GM18873 (cell line): ENCODE results near the gene USP14.

ENCODE experiments used
- ATAC-seq: cut with Tn5 transposase; IDR thresholded peaks from one replicate; pipeline ENCODE4 v1.9.1; 2021; ENCODE audit warnings: mild to moderate bottlenecking, moderate library complexity, moderate number of reproducible peaks; ENCODE audit not compliant: unreplicated experiment, low FRiP score

The USP14 gene

DNA sequence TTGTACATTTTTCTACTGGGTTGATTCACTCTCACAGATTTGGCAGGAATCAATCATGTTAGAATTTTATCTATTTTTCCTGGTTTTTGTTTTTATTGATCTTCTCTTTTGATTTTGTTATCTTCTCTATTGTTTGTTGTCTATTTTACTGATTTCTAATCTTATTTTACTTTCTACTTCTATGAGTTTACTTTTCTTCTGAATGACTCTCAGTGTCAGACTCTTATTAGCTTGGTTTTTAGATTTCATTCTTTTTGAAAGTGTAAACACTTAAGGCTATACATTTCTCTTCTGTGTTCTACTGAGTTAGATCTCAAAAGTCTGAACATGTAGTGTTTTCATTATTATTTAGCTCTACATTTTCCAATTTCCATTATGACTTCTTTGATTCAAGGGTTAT lies 62.4 kb downstream of the USP14 start:
- ATAC-seq = no peak

DNA sequence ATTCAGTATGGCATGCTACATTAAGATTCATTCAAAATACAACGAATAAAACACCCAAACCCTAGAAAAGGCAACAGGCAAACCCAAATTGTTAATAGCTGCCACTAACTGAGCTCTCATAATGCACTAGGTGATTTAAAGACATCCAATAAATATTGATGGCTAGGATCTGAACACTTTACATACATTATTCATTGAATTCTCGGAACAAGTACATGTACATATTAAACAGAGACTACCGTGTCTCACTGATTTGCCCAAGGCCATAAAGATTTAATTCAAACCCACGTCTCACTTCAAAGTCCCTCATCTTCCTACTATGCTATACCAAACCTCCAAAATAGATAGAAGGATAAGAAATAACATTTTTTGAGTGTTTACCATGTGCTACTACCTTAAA lies 67.4 kb downstream of the USP14 start:
- no peak for ATAC-seq

DNA sequence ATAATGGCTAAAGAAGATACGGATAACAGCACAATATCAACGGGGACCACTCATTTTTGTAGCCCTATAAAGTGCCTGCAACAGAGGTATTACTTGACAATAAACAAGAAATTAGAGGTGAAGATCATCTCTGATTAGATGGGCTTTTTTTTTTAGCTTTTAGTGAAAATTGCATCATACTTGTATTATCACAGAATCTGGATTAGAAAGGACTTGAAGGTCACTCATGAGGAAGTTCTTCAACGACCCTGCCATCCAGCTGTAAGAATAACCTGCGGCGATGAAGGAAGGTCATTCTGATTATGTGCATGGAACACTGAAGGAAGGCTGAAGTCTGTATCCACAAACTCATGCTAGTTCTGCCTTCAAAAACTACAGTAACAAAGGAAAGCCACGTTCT lies 69.0 kb downstream of the USP14 start:
- no peak for ATAC-seq

DNA sequence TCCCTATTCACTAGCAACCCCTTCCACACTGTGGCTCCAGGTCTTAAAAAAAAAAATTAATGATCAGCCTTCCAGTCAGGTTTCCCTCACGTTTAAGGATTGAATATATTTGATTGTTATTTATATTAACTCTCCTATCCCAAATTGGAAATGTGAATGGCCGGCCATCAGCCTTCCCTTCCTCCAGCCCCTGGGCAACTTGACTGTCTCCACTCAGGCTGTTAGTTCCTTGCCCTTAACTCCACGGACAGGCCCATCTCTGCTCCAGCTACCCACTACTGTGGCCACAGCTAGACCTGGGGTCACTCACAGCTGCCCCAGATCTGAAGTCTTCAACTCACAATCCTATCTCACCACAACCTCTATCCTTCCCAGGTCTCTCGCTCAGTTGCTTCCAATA lies 69.5 kb downstream of the USP14 start:
- no peak for ATAC-seq

DNA sequence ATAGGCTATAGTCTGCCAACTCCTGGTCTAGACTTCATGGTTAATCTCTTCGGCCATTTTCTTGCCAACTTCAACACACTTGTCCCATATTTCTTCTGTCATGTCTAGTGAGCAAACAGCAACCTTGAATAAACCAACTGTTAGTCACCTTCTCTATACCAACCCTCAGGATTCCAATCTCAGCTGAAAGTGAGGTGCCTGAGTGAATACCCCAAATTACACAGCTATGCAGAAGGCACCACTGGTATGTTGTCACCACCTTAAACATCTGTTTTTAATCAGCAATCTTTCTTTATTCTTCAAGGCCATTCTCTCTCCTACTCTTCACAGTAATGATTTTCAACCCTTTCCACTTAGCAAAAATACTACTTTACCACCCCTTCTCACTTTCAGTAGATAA lies 70.2 kb downstream of the USP14 start:
- no peak for ATAC-seq

DNA sequence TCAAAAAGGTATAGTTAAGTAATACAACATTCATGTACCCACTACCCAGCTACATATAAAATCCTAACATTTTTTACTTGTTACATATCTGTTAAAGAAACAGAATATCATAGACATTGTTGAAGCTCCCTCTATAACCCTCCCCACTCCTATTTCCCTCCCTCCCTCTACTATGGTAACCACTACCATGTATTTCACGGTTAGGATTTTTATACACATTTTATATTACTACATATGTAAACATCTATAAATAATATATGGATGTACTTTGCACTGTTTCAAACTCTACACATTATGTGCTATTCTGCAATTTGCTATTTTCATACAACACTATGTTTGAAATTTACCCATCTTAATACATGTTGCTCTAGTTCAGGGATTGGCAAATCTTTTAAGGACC lies 73.2 kb downstream of the USP14 start:
- no peak for ATAC-seq

DNA sequence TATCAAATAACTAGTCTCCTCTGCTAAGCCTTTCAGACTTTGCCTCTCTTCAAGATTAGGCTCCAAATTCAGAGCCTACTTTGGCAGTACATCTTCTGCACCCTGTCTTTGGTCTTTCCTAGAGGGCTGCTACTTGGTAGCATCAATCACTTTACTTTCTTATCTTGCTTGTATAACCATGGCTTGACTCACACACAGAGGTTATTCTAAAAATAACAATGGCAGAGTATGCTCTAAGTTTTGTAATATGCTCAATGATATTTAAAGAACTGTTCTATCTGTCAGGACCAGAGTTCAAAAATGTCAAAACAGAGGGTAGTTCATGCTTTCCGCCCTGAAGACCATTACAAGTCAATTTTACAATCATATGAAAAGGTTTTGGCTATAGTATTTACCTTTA lies 81.8 kb downstream of the USP14 start:
- no peak for ATAC-seq

DNA sequence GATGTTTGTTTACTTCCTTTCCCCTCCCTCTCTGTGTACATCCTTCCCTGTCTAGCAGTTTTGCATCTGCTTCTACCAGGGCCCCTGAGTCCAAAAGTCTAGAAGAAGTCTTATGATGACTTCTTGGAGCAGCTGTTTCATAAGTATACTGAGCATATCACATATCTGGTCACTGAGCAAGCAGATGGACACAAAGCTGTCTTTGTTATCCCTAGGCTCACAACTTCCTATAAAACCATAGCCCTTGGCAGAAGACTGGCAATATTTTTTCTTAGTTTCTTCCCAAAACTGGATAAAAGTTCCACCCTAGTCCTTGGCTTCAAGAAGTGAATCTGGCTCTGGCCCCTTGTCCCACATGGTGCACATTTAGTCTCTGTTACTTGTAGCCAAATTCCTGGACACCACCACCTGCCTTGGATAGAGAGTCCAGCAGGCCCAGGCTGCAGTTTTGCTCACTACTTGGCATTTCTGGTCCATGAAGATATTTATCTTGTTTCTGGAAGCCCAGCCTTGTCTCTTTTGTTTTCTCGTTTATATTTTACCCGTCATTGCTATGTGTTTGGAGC lies 87.0 kb downstream of the USP14 start:
- no peak for ATAC-seq

DNA sequence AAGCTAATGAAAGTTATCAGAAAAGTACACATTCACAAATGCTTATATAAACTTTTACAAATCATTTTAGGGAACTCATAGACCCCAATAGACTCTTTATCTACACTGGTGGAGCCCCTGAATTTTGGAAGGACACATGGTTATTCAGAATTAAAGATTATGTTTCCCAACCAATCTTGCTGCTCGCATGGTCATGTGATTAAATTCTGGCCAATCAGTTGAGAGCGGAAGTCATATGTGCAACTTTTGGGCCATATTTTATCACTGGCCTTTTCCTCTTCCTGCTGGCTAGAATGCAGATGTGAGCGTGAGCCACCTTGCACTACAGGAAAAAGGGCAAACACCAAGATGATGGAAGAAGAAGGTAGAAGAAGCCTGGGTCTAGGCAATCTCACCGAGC lies 89.7 kb downstream of the USP14 start:
- ATAC-seq = no peak

DNA sequence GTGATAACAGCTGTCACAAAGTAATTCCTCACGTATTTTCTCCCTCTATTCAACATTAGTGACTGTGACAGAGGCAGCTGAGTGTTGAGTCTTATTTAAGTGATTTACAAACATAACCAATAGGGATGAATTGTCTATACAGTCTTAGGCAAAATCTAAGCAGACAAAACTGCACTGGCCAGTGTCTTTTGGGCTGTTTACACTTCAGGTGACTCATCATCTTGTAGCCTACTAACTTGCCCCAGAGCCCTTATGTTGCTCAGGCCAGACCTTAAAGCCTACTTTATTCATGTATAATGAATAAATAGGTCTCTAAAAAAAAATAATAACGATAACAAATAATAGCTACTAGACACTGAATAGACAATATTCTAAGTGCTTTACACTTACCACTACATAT lies 92.3 kb downstream of the USP14 start:
- ATAC-seq = no peak

DNA sequence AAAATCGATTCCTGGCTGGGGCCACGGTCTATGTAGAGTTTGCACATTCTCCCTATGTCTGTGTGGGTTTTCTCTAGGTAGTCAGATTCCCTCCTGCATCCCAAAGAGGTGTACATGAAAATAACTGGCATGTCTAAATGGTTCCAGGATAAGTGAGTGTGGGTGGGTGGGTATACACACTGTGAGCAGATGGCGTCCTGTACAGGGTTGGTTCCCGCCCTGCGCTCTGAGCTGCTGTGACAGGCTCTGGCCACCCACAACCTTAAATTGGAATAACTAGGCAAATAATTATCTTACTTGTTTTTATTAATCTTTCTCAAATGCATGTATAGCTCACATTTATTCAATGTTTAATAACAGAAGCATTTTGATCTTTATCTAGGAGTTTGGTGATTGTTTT lies 93.2 kb downstream of the USP14 start:
- ATAC-seq = no peak

DNA sequence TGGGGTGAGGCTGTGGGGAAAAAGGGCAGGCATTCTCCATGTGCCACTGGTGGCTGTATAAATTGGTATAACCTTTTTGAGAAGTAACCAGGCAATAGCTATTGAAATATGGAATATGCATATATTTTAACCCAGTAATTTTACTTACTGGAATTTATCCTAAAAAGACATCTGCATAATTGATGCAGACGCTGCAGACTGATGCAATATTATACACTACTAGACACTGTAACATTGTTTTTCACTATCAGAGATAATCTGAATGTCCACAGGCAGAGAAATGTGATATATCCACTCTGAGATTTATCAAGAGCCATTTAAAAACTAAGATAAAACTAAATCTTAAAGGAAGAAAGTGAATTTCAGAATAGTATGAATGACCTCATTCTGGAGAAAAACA lies 94.8 kb downstream of the USP14 start:
- ATAC-seq = no peak

DNA sequence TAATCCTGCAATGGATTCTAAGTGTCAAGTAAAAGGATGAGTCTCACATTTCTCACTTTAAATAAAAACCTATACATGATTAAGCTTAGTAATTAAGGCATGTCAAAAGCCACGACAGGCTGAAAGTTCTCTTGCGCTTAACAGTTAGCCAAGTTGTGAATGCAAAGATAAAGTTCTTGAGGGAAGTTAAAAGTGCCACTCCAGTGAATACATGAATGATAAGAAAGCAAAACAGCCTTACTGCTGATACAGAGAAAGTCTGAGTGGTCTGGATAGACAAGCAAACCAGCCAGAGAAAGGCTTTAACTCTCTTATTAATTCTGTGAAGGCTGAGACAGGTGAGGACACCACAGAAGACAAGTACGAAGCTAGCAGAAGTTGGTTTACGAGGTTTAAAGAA lies 96.8 kb downstream of the USP14 start:
- ATAC-seq = no peak

DNA sequence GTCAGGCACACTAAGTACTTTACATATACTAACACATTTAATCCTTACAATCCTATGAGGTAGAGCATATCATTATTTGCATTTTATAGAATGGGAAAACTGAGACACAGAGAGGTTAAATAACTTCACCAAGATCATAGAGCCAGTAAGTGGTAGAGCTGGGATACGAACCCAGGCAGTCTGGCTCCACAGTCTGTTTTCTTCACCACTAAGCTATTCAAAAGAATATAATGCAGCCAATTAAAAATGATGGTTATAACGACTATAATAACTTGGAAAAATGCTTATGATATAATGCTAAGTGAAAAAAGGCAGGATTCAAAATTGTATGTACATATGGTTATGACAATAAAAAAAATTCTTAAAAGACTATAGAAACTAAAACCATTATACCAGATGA lies 102.2 kb downstream of the USP14 start:
- ATAC-seq = no peak

DNA sequence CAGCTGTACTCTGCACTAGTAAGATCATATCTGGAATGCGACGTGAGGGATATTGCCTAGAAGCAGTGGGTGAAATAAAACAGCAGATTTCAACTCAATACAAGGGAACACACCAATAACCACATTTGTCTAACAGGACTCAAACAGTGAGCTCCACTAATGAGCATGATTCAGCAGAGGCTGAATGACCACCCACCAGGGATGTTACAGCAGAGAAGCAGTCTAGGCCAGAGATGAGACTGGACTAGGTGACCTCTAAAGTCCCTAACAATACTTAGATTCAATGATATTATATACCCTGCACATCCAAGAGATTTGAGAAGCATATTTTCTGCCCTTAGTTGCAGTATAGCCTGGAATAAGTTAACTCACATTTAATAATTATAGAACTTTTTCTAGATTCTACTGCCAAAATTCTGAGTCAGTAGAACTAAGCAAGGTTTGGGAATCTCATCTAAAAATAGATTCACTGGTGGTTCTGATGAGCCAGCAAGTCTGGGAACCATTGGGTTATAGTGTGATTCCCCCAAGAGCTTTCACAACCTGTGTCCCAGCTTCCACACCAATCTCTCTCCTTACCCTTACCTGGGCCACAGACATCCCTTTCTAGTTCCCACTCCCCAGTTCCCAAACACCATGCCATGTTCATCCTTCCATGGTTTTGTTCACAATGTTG lies 103.2 kb downstream of the USP14 start:
- ATAC-seq = no peak
